NB4 (cell line): ENCODE results near the gene ZDHHC7.

Experiments
- DNase-seq: peaks from one replicate; pipeline ENCODE4 v3.0.0; 2010; ENCODE audit warnings: low read depth
- H3K4me3 ChIP-seq: one replicate; pipeline ENCODE4 v1.5.1; 2011; ENCODE audit warnings: mild to moderate bottlenecking, low read depth, low read length, moderate library complexity
- MYC ChIP-seq: IDR thresholded peaks from 2 replicates; pipeline ENCODE4 v1.6.1; 2011; ENCODE audit warnings: low read depth, low read length
- POLR2A ChIP-seq: IDR thresholded peaks from 2 replicates; pipeline ENCODE4 v1.6.1; 2011; ENCODE audit warnings: mild to moderate bottlenecking; ENCODE audit not compliant: insufficient read length; ENCODE audit errors: extremely low read depth
- TF ChIP-seq, protein P1 (sequence below): IDR thresholded peaks from 2 replicates; pipeline ENCODE4 v1.6.1; 2011; ENCODE audit warnings: low read depth, low read length
- TF ChIP-seq, protein P2 (sequence below): IDR thresholded peaks from one replicate; pipeline ENCODE4 v1.5.1; 2012; ENCODE audit warnings: low read depth, low read length

Gene ZDHHC7

DNA sequence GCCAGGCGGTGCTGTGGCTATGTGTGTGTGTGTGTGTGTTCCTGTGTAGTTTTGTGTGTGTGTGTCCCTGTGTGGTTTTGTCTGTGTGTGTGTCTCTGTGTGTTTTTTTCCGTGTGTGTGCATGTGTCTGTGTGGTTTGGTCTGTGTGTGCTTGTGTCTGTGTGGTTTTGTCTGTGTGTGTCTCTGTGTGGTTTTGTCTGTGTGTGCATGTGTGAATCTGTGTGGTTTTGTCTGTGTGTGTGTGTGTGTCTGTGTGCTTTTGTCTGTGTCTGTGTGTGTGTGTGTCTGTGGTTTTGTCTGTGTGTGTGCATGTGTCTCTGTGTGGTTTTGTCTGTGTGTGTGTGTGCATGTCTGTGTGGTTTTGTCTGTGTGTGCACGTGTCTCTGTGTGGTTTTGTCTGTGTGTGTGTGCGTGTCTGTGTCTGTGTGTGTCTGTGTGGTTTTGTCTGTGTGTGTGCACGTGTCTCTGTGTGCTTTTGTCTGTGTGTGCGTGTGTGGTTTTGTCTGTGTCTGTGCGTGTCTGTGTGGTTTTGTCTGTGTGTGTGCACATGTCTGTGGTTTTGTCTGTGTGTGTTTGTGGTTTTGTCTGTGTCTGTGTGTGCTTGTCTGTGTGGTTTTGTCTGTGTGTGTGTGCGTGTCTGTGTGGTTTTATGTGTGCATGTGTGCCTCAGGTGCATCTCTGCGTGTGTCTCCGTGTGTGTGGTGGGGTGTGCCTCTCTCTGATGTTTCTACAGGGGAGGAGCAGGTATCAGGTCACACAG lies 62.3 kb downstream of the ZDHHC7 start:
- no peak overlapping the region for H3K4me3 ChIP-seq
- no peak for DNase-seq
- TF ChIP-seq, protein P1, sequence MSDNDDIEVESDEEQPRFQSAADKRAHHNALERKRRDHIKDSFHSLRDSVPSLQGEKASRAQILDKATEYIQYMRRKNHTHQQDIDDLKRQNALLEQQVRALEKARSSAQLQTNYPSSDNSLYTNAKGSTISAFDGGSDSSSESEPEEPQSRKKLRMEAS: no peak
- TF ChIP-seq, protein P2, sequence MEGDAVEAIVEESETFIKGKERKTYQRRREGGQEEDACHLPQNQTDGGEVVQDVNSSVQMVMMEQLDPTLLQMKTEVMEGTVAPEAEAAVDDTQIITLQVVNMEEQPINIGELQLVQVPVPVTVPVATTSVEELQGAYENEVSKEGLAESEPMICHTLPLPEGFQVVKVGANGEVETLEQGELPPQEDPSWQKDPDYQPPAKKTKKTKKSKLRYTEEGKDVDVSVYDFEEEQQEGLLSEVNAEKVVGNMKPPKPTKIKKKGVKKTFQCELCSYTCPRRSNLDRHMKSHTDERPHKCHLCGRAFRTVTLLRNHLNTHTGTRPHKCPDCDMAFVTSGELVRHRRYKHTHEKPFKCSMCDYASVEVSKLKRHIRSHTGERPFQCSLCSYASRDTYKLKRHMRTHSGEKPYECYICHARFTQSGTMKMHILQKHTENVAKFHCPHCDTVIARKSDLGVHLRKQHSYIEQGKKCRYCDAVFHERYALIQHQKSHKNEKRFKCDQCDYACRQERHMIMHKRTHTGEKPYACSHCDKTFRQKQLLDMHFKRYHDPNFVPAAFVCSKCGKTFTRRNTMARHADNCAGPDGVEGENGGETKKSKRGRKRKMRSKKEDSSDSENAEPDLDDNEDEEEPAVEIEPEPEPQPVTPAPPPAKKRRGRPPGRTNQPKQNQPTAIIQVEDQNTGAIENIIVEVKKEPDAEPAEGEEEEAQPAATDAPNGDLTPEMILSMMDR: no peak
- no peak for TF ChIP-seq POLR2A
- TF ChIP-seq MYC: no peak

DNA sequence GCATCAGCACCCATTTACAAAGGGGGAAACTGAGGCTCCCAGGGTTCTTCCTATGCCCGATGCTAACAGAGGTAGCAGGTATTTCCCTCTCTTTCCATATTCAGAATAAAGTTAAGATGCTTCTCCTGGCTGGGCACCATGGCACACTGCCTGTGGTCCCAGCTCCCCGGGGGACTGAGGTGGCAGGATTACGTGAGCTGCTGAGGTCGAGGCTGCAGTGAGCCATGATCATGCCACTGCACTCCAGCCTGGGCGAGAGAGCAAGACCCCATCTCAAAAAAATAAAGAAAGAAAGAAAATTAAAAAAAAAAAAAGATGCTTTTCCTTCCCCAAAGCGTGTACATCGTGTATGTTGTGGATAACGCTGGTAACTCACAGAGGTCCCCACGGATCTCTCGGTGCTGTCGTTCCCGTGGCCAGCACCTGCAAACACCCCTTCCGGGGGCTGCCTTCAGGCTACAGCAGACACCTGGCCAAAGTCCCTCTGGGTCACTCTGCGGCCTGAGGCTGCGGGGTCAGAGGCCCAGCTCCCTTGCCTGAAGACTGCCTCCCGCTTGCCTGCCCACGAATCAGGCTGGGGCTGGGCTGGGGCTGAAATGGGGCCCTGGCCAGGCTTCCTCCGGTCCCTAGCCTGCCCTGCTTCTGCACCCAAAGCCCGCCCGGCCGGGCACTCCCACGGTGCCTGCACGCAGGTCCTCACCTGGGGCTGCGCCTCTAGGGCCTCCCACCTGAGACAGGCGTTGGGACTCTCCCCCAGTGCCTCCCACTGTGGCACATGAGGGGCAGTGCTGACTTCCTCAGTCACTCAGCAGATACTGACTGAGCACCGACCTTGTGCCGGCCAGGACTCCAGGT lies 63.1 kb downstream of the ZDHHC7 start:
- TF ChIP-seq POLR2A: no peak
- TF ChIP-seq, protein P2: no peak
- no peak for TF ChIP-seq MYC
- TF ChIP-seq, protein P1: no peak
- no peak for DNase-seq
- no peak overlapping the region for H3K4me3 ChIP-seq

DNA sequence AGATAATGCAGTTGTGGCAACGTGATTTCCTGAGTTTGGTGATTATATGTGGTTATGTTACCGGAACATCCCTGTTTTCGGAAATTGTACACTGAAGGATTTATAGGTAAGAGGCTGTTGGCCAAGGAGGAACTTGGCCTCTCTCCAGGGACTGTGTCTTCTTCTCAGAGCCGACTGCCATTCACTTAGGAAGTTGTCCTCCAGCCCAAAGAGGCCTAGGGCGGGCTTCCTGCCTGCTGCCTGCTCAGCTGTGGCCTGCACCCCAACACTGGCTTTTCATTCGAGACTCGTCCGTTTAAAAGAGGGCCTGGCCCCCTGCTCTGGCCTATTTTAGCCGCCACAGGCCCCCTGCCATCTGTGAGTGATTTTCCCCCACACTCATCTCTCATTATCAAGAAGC lies 64.3 kb downstream of the ZDHHC7 start:
- DNase-seq: peak; percentile 90
- TF ChIP-seq MYC (no peak), POLR2A (no peak)
- TF ChIP-seq, protein P1: no peak
- TF ChIP-seq, protein P2: no peak

DNA sequence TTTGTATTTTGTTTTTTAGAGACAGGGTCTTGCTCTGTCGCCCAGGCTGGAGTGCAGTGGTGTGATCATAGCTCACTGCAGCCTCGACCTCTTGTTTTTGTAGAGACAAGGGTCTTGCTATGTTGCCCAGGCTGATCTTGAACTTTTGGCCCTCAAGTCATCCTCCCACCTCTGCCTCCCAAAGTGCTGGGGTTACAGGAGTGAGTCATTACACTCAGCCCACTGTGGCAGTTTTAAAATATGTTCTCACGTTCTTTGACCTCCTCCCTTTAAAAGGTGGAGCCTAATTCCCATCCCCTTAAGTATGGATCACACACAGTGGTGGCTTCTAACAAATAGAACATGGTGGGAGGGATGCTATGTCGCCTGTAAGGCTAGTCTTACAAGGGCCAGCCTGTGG lies 67.7 kb downstream of the ZDHHC7 start:
- no peak for TF ChIP-seq MYC
- TF ChIP-seq, protein P1: no peak
- TF ChIP-seq POLR2A: no peak
- TF ChIP-seq, protein P2: no peak
- no peak overlapping the region for H3K4me3 ChIP-seq
- no peak for DNase-seq

More for the DNA sequence above, 64.3 kb downstream of the ZDHHC7 start:
- no peak overlapping the region for H3K4me3 ChIP-seq

DNA sequence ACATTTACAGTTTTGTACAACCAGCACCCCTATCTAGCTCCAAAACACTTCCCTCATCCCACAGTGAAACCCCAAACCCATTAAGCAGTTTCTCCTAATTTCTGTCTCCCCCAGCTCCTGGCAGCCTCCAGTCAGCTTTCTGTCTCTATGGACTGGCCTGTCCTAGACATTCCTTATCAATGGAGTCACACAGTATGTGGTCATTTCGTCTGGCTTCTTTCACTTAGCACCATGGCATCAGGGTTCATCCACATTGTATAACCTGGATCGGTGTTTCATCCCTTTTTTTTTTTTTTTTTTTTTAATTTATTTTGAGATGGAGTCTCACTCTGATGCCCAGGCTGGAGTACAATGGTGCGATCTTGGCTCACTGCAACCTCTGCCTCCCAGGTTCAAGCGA lies 68.5 kb downstream of the ZDHHC7 start:
- no peak overlapping the region for H3K4me3 ChIP-seq
- no peak for DNase-seq
- TF ChIP-seq POLR2A (no peak), MYC (no peak)
- TF ChIP-seq, protein P2: no peak
- TF ChIP-seq, protein P1: no peak
